Stimulated activated CD8-positive, alpha-beta memory T cell treated with anti-CD3 and anti-CD28 coated beads, Interleukin-12 subunit alpha, Interleukin-12 subunit beta, amount 100 ng/mL, for 24 hours (primary cell): ENCODE data around the gene RNF34.
A peak's percentile ranks its signal among the peaks of the same experiment; 100 is the strongest.

Experiments
- DNase-seq: peaks from one replicate; pipeline ENCODE4 v3.0.0-alpha.2; 2020; ENCODE audit errors: extremely low read depth

The RNF34 gene

GRCh38 chr12:121466794-121467637 lies 67.1 kb downstream of the RNF34 start:
- DNase-seq, result peak; percentile 71

- DNase-seq, result no peak
Measured at GRCh38 chr12:121467638-121468498, 68.0 kb downstream of the RNF34 start.

GRCh38 chr12:121468499-121468801 lies 68.5 kb downstream of the RNF34 start:
- DNase-seq, result no peak

- DNase-seq, result no peak
Measured at GRCh38 chr12:121470751-121471150, 70.8 kb downstream of the RNF34 start.

GRCh38 chr12:121472150-121472905 lies 72.4 kb downstream of the RNF34 start:
- DNase-seq, result no peak
